CMK (cell line): Measurements from ENCODE around the gene NPHP1.
"Not testable (repeated sequence)": the region's sequence is repeated elsewhere in the genome, so short reads cannot be mapped to it uniquely, and the experiment has no call there.

ENCODE experiments used
- DNase-seq: peaks from one replicate; pipeline ENCODE4 v3.0.0-alpha.2; 2010; ENCODE audit warnings: low read depth

Gene NPHP1

GRCh38 chr2:110126906-110127305 is 77.9 kb downstream of the NPHP1 start:
- DNase-seq: no peak

GRCh38 chr2:110126086-110126773 is 78.6 kb downstream of the NPHP1 start:
- DNase-seq: no peak

GRCh38 chr2:110124939-110125691 is 79.7 kb downstream of the NPHP1 start:
- no peak for DNase-seq

- DNase-seq: no peak
These were observed 80.6 kb downstream of the NPHP1 start for GRCh38 chr2:110124038-110124825.

GRCh38 chr2:110121592-110121991 is 83.2 kb downstream of the NPHP1 start:
- DNase-seq: no peak

GRCh38 chr2:110121052-110121334 is 83.8 kb downstream of the NPHP1 start:
- DNase-seq: no peak

GRCh38 chr2:110120171-110121051 is 84.4 kb downstream of the NPHP1 start:
- no peak for DNase-seq

- DNase-seq: no peak
These were observed 88.6 kb downstream of the NPHP1 start for GRCh38 chr2:110116033-110116710.

GRCh38 chr2:110115291-110116032 is 89.4 kb downstream of the NPHP1 start, which contains the start of gene MALL:
TSS of gene MALL (minus strand) at chr2:110115822. CDS start at chr2:110115792, 30 bp downstream.
- DNase-seq: no peak

GRCh38 chr2:110114831-110115255 is 90.0 kb downstream of the NPHP1 start:
- no peak for DNase-seq

- no peak for DNase-seq
These were observed 90.7 kb downstream of the NPHP1 start for GRCh38 chr2:110113961-110114591.

- not testable (repeated sequence) for DNase-seq
These were observed 96.5 kb downstream of the NPHP1 start for GRCh38 chr2:110108291-110108690.

- no peak for DNase-seq
These were observed 97.4 kb downstream of the NPHP1 start for GRCh38 chr2:110107092-110108079.

- no peak for DNase-seq
These were observed 98.2 kb downstream of the NPHP1 start for GRCh38 chr2:110106642-110107041.

- DNase-seq: no peak
These were observed 99.0 kb downstream of the NPHP1 start for GRCh38 chr2:110105608-110106467.

- DNase-seq: no peak
These were observed 99.6 kb downstream of the NPHP1 start for GRCh38 chr2:110105183-110105582.

- no peak for DNase-seq
These were observed 100.6 kb downstream of the NPHP1 start for GRCh38 chr2:110104025-110104771.
